CD4-positive, alpha-beta memory T cell (primary cell): ENCODE measurements around the gene PRKCD. TPM values are rescaled to one million over a fixed set of nuclear protein-coding genes. Genes with fewer than 3 reads are reported as not detected.

Source experiments
- CTCF ChIA-PET: fragments of 350-600 bp; sonication (Branson Sonifier 250); formaldehyde crosslinking; loops from one replicate; lab custom pipeline; 2021; ENCODE audit warnings: inconsistent platforms; ENCODE audit not compliant: partially characterized antibody; lab: Charles Lee
- POLR2A ChIA-PET: fragments of 350-600 bp; sonication (Branson Sonifier 250); formaldehyde crosslinking; loops from one replicate; lab custom pipeline; 2021; ENCODE audit not compliant: partially characterized antibody; lab: Charles Lee
- DNase-seq, 5 donors: peaks; one replicate each; pipeline versions ENCODE4 v3.0.0 to v3.0.0-alpha.2; 2020 to 2022; ENCODE audit warnings: mixed read lengths in 1 of 5
- H3K27ac ChIP-seq: one replicate; pipeline ENCODE4 v1.7.0; 2013; ENCODE audit warnings: low read depth, low read length
- H3K27me3 ChIP-seq: 2 replicates; pipeline ENCODE4 v1.7.0; 2013; ENCODE audit warnings: mild to moderate bottlenecking, low read length, moderate library complexity; ENCODE audit not compliant: insufficient read depth
- H3K36me3 ChIP-seq: 2 replicates; pipeline ENCODE4 v1.7.0; 2013; ENCODE audit warnings: mild to moderate bottlenecking, low read length, moderate library complexity; ENCODE audit not compliant: insufficient read depth
- H3K4me1 ChIP-seq: 2 replicates; pipeline ENCODE4 v1.7.0; 2013; ENCODE audit warnings: mild to moderate bottlenecking, low read length, moderate library complexity; ENCODE audit not compliant: insufficient read depth
- H3K4me3 ChIP-seq, 2 donors: one replicate each; pipeline ENCODE4 v1.7.0; 2013; ENCODE audit warnings: low read length in 2 of 2, mild to moderate bottlenecking in 1 of 2
- H3K9me3 ChIP-seq, 2 donors: one replicate each; pipeline ENCODE4 v1.7.0; 2013; ENCODE audit warnings: low read length in 2 of 2, control low read depth in 1 of 2; ENCODE audit not compliant: control insufficient read depth in 1 of 2
- H3K27ac Mint-ChIP-seq, 7 donors: one replicate each; pipeline ENCODE4 v1.8.0; 2020 to 2021; ENCODE audit warnings: mixed read lengths in 7 of 7, mild to moderate bottlenecking in 6 of 7, inconsistent platforms in 3 of 7, moderate library complexity in 3 of 7
- H3K27me3 Mint-ChIP-seq, 2 donors: one replicate each; pipeline ENCODE4 v1.8.0; 2020 to 2021; ENCODE audit warnings: mixed read lengths in 2 of 2
- H3K36me3 Mint-ChIP-seq, 2 donors: one replicate each; pipeline ENCODE4 v1.8.0; 2020 to 2021; ENCODE audit warnings: mixed read lengths in 2 of 2, inconsistent platforms in 1 of 2, mild to moderate bottlenecking in 1 of 2
- H3K4me1 Mint-ChIP-seq, 4 donors: one replicate each; pipeline ENCODE4 v1.8.0; 2020 to 2021; ENCODE audit warnings: mixed read lengths in 4 of 4, mild to moderate bottlenecking in 1 of 4
- H3K4me3 Mint-ChIP-seq, 8 donors: one replicate each; pipeline ENCODE4 v1.8.0; 2020 to 2021; ENCODE audit warnings: mixed read lengths in 8 of 8, mild to moderate bottlenecking in 7 of 8, moderate library complexity in 6 of 8, inconsistent platforms in 3 of 8
- H3K9me3 Mint-ChIP-seq, 8 donors: one replicate each; pipeline ENCODE4 v1.8.0; 2020 to 2021; ENCODE audit warnings: mixed read lengths in 8 of 8, mild to moderate bottlenecking in 5 of 8, inconsistent platforms in 3 of 8, moderate library complexity in 1 of 8
- intact Hi-C: fragments of 100-400 bp; cut with micrococcal nuclease; formaldehyde crosslinking; loops from one replicate; pipeline ENCODE4 v1.15.1; 2023
- polyA plus RNA-seq, 2 donors: library from polyadenylated mRNA; unstranded; fragments of 300-500 nt; fragmentation: Illumina TruSeq; gene quantifications; one replicate each; pipeline ENCODE4 v1.2.3, GENCODE V29; 2021
- total RNA-seq, 2 experiments: library from RNA; stranded (reverse); gene quantifications; one replicate each; pipeline ENCODE4 v1.2.3, GENCODE V29; 2021

Gene PRKCD
- total and polyA plus RNA-seq, 4 experiments from 2014 or later, result 6.6 to 26.4 (median 16.1) TPM

DNA sequence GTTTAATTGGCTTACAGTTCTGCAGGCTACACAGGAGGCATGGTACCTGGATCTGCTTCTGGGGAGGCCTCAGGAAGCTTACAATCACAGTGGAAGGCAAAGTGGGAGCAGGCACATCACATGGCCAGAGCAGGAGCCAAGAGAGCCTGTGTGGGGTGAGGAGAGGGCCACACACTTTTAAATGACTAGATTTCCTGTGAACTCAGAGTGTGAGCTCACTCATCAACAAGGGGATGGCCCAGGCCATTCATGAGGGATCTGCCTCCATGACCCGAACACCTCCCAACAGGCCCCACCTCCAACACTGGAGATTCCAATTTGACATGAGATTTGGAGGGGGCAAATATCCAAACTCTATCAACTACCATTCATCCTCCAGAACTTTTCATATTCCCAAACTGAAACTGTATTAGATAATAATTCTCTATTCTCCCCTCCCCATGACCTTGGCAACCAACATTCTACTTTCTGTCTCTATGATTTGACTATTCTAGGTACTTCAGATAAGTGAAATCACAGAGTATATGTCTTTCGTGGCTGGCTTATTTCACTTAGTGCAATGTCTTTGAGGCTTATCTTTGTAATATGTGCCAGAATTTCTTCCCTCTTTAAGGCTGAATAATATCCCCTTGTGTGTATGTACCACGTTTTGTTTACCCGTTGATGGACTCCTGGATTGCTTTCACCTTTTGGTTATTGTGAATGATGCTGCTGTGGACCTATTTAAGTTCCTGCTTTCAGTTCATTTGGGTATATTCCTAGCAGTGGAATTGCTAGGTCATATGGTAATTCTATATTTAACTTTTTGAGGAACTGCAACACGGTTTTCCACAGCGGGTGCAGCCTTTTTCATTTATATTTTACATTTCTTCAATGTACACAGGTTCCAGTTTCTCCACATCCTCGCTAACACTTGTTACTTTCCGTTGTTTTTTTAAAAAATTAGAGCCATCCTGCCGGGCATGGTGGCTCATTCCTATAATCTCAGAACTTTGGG is 51.0 kb downstream of the PRKCD start:
- H3K4me1 ChIP-seq, result no peaks in the 10 kb centered on the region
- no peak for DNase-seq
- intact Hi-C loops, result no loop called here
- no peak overlapping the region for H3K4me3 ChIP-seq
- CTCF ChIA-PET, result interaction anchor here (1.0 kb wide), 1 partner anchor 16 kb away, joined by 4 read pairs; no protein-coding TSS in a partner anchor
- no peaks in the 10 kb centered on the region for H3K9me3 ChIP-seq
- H3K4me1 Mint-ChIP-seq, result no peaks in the 10 kb centered on the region
- H3K4me3 Mint-ChIP-seq, result no peak overlapping the region
- no peak overlapping the region for H3K27ac ChIP-seq
- H3K27ac Mint-ChIP-seq, result peak overlapping the region in 1 of 7 donors; percentile 39
- H3K36me3 Mint-ChIP-seq, result peaks cover 0 to 7% of the 10 kb centered on the region in 2 donors
- H3K9me3 Mint-ChIP-seq, result peaks cover 0 to 17% (median 11%) of the 10 kb centered on the region in 8 donors
- POLR2A ChIA-PET, result no interaction called here
- H3K27me3 Mint-ChIP-seq, result peaks cover 0 to 3% of the 10 kb centered on the region in 2 donors
- no peaks in the 10 kb centered on the region for H3K27me3 ChIP-seq
- H3K36me3 ChIP-seq, result no peaks in the 10 kb centered on the region

DNA sequence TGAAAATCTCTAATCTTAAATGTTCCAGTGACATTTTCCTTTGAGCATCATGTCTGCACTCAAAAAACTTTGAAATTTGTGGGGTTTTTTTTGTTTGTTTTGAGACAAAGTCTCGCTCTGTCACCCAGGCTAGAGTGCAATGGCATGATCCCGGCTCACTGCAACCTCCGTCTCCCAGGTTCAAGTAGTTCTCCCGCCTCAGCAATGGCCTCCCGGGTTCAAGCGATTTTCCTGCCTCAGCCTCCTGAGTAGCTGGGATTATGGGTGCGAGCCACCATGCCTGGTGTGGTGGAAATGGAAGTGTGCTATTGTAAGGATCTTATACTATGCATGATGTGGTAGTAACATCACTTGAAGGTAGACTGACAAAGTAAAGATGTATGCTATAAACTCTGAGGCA is 52.3 kb downstream of the PRKCD start:
- no peaks in the 10 kb centered on the region for H3K36me3 ChIP-seq
- Mint-ChIP-seq H3K9me3 (peaks cover 0 to 10% (median 6%) of the 10 kb centered on the region in 8 donors), H3K27me3 (peaks cover 0 to 3% of the 10 kb centered on the region in 2 donors), H3K27ac (no peak overlapping the region), H3K36me3 (peaks cover 0 to 5% of the 10 kb centered on the region in 2 donors), H3K4me1 (peaks cover 0 to 2% (median 0%) of the 10 kb centered on the region in 4 donors), H3K4me3 (no peak overlapping the region)
- no peak overlapping the region for H3K27ac ChIP-seq
- no peaks in the 10 kb centered on the region for H3K27me3 ChIP-seq
- H3K9me3 ChIP-seq, result no peaks in the 10 kb centered on the region
- ChIA-PET CTCF (no interaction called here), POLR2A (no interaction called here)
- no peak for DNase-seq
- intact Hi-C loops, result no loop called here
- no peak overlapping the region for H3K4me3 ChIP-seq
- H3K4me1 ChIP-seq, result no peaks in the 10 kb centered on the region

DNA sequence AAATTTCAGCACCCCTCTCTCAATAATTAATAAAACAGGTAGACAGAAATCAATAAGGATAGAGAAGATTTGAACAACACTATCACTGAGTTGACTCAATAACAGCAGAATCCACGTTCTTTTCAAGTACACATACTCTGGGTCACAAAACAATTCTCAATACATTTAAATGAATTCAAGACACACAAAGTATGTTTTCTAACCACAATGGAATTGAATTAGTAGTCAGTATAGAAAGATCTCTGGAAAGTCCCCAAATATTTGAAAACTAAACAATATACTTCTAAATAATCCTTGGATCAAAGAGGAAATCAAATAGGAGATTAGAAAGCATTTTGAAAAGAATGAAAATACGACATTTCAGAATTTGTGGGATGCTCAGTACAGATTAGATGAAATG is 54.8 kb downstream of the PRKCD start:
- intact Hi-C loops, result no loop called here
- H3K9me3 ChIP-seq, result no peaks in the 10 kb centered on the region
- H3K4me3 ChIP-seq, result no peak overlapping the region
- Mint-ChIP-seq H3K27me3 (peaks cover 0 to 3% of the 10 kb centered on the region in 2 donors), H3K4me1 (peaks cover 3 to 6% (median 5%) of the 10 kb centered on the region in 4 donors), H3K4me3 (no peak overlapping the region), H3K36me3 (no peaks in the 10 kb centered on the region), H3K27ac (no peak overlapping the region), H3K9me3 (no peaks in the 10 kb centered on the region)
- H3K36me3 ChIP-seq, result no peaks in the 10 kb centered on the region
- ChIA-PET CTCF (no interaction called here), POLR2A (no interaction called here)
- no peak overlapping the region for H3K27ac ChIP-seq
- no peak for DNase-seq
- no peaks in the 10 kb centered on the region for H3K27me3 ChIP-seq
- no peaks in the 10 kb centered on the region for H3K4me1 ChIP-seq

DNA sequence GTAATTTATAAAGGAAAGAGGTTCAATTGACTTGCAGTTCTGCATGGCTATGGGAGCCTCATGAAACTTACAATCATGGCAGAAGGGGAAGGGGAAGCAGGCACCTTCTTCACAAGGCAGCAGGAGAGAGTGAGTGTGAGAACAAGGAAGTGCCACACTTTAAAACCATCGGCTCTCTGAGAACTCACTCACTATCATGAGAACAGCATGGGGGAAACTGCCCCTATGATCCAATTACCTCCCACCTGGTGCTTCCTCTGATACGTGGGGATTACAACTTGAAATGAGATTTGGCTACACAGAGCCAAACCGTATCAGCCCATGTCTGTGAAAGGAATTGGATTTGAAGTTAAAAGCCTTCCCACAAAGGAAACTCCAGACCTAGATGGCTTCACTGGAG is 55.7 kb downstream of the PRKCD start:
- ChIA-PET CTCF (no interaction called here), POLR2A (no interaction called here)
- H3K4me1 Mint-ChIP-seq, result peaks cover 3 to 6% (median 5%) of the 10 kb centered on the region in 4 donors
- Histone ChIP-seq H3K27me3 (no peaks in the 10 kb centered on the region), H3K9me3 (no peaks in the 10 kb centered on the region), H3K4me1 (no peaks in the 10 kb centered on the region), H3K27ac (no peak overlapping the region), H3K36me3 (no peaks in the 10 kb centered on the region), H3K4me3 (no peak overlapping the region)
- peaks cover 0 to 3% of the 10 kb centered on the region in 2 donors for H3K27me3 Mint-ChIP-seq
- no peak overlapping the region for H3K4me3 Mint-ChIP-seq
- H3K9me3 Mint-ChIP-seq, result no peaks in the 10 kb centered on the region
- H3K36me3 Mint-ChIP-seq, result no peaks in the 10 kb centered on the region
- no peak for DNase-seq
- no peak overlapping the region for H3K27ac Mint-ChIP-seq
- intact Hi-C loops, result no loop called here

DNA sequence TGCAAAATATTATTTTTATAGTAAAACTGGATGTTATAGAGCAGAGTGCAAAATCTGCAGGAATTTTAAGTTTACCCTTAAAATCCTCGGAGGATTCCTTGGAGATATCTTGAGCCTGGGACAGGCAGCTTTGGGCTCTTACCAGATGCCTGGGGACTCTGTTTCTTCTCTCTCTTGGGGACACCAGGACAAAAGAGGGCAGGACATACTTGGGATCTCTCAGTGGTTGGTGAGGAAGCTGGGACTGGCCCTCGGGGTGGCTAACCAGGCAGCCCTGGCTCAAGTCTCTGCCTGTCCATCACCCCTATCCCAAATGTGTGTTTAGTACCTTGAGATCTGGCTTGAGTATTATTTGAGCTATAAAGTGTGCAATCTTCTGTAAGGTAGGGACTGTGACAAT is 56.2 kb downstream of the PRKCD start:
- DNase-seq, result no peak
- intact Hi-C loops, result no loop called here
- Histone ChIP-seq H3K27me3 (no peaks in the 10 kb centered on the region), H3K4me1 (no peaks in the 10 kb centered on the region), H3K27ac (no peak overlapping the region), H3K9me3 (no peaks in the 10 kb centered on the region), H3K36me3 (no peaks in the 10 kb centered on the region), H3K4me3 (no peak overlapping the region)
- POLR2A ChIA-PET, result no interaction called here
- Mint-ChIP-seq H3K27me3 (peaks cover 0 to 3% of the 10 kb centered on the region in 2 donors), H3K9me3 (no peaks in the 10 kb centered on the region), H3K4me1 (peaks cover 3 to 6% (median 5%) of the 10 kb centered on the region in 4 donors), H3K27ac (no peak overlapping the region), H3K4me3 (no peak overlapping the region), H3K36me3 (no peaks in the 10 kb centered on the region)
- CTCF ChIA-PET, result no interaction called here

DNA sequence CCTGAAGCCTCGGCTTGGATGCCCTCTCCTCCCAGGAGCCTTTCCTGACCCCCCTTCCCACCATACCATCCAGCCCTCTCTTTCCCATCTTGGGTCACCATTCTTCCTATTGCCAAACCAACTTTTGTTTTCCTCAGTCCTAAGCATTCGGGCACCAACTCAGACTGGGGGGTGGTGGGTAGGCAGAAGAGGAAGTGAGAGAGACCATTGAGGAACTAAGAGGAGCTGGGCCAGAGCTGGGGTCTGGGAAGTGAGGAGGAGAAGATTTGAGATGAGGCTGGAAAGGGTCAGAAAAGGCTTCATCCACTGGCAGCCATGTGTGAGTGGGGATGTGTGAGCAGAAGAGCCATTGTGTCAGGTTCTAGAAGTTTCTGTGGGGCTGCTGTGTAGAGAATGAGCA is 57.1 kb downstream of the PRKCD start:
- Histone ChIP-seq H3K27ac (no peak overlapping the region), H3K4me1 (no peaks in the 10 kb centered on the region), H3K4me3 (no peak overlapping the region), H3K9me3 (no peaks in the 10 kb centered on the region), H3K36me3 (no peaks in the 10 kb centered on the region), H3K27me3 (no peaks in the 10 kb centered on the region)
- Mint-ChIP-seq H3K27ac (peak overlapping the region in 2 of 7 donors; percentile 18 to 29), H3K27me3 (peaks cover 0 to 3% of the 10 kb centered on the region in 2 donors), H3K4me1 (peaks cover 3 to 6% (median 5%) of the 10 kb centered on the region in 4 donors), H3K4me3 (no peak overlapping the region), H3K9me3 (no peaks in the 10 kb centered on the region), H3K36me3 (no peaks in the 10 kb centered on the region)
- DNase-seq, result no peak
- intact Hi-C loops, result no loop called here
- POLR2A ChIA-PET, result interaction anchor here (0.6 kb wide), 1 partner anchor 325 kb away, joined by 3 read pairs; no protein-coding TSS in a partner anchor
- CTCF ChIA-PET, result interaction anchor here (1.8 kb wide), 1 partner anchor 26 kb away, joined by 4 read pairs; no protein-coding TSS in a partner anchor

DNA sequence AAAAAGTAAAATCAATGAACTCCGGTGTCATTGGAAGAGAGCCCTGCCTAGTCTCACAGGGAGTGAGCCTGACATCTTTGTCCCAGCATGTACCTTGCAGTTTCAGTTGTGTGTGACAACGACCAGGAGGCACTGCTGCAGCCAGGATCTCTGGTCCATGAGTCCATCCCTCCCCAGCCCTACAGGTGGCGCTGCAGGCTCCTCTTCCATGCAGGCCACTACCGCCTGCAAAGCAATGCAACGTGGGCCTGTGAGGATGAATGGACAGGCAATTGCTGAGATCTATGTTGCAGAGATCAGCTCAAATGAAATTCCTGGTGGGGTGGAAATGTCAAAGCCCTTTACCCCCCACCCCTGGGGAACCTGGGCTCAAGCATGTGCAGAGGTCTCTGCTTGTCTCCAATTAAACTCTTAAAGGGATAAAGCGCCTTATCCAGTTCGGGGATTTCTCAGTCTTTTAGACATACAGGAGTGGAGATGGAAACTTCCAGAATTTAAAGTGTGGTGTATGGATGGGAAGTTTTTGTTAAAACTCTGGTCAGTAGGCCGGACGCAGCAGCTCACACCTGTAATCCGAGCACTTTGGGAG is 59.0 kb downstream of the PRKCD start:
- ChIA-PET CTCF (interaction anchor here (1.0 to 4.9 kb wide), 9 partner anchors 13 to 494 kb away, joined by 3 to 28 read pairs (median 4); no protein-coding TSS in a partner anchor), POLR2A (interaction anchor here (1.4 kb wide), 1 partner anchor 35 kb away, joined by 3 read pairs; the partner anchor contains the start of gene TKT)
- H3K36me3 Mint-ChIP-seq, result peaks cover 0 to 6% of the 10 kb centered on the region in 2 donors

More for the DNA sequence above, 59.0 kb downstream of the PRKCD start:
- H3K27me3 ChIP-seq, result no peaks in the 10 kb centered on the region
- Mint-ChIP-seq H3K27ac (peak overlapping the region in 2 of 7 donors; percentile 17 to 24), H3K9me3 (no peaks in the 10 kb centered on the region), H3K4me1 (peaks cover 3 to 6% (median 5%) of the 10 kb centered on the region in 4 donors), H3K27me3 (no peaks in the 10 kb centered on the region), H3K4me3 (no peak overlapping the region)
- peaks cover 7% of the 10 kb centered on the region for H3K36me3 ChIP-seq
- H3K4me3 ChIP-seq, result no peak overlapping the region
- H3K9me3 ChIP-seq, result no peaks in the 10 kb centered on the region
- no peaks in the 10 kb centered on the region for H3K4me1 ChIP-seq
- intact Hi-C loops, result loop anchor here (1.0 kb wide), 1 partner anchor 79 kb away; no protein-coding TSS in a partner anchor
- no peak overlapping the region for H3K27ac ChIP-seq
- peak; percentile 65 to 71 (median 67) for DNase-seq
